GM18870 (cell line): ENCODE data around the gene EHMT1.
"Not testable (repeated sequence)": the region's sequence is repeated elsewhere in the genome, so short reads cannot be mapped to it uniquely, and the experiment has no call there.

ENCODE experiments used
- ATAC-seq: cut with Tn5 transposase; IDR thresholded peaks from one replicate; pipeline ENCODE4 v1.9.1; 2021; ENCODE audit warnings: moderate library complexity; ENCODE audit not compliant: unreplicated experiment

Gene EHMT1

DNA sequence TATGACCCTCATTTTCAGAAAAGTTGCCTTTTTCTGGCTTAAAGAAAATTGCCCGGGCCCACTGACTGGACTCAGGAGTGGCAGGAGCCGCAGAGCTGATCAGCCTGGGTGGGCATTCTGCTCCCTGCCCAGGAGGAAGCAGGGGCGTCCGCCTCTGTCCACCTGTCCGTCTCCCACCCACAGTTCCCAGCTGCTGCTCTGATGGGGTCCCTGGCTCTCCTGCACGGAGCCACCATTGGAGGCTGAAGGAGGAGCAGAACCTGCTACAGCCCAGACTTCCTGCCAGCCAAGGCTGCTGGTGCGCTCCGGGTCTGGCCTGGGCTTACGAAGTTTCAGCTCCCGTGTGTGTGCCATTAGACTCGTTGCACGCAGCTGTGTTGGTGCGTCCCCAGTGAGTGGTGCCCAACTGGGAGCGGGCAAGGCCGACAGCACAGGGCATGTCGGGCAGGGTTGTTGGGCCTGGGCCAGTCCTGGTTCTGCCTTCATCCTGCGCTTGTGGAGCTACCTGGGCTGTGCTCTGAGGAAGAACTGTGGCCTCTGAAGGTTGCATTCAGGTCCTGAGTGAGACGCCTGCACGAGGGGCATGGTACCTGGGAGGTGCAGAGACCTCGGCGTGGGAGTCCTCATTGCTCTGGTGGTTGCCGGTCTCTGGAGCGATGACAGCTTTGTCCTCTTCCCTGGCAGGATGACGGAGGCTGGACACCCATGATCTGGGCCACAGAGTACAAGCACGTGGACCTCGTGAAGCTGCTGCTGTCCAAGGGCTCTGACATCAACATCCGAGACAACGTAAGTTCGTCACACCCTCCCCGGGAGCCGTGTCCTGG lies 181.6 kb downstream of the EHMT1 start:
- no peak for ATAC-seq

DNA sequence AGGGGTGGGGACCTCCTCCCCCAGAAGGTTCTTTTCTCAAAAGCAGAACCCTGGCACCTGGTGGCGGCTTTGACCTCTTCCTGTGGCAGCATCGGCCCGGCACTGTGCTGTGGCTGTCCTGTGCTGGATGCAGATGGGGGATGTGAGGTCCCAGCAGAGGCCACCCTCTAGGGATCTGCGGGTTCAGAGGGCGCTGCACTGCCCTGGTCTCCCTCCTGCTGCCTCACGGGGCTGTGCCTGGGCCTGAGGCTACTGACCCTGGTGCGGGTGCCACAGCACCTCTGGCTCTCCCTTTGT lies 182.2 kb downstream of the EHMT1 start:
- ATAC-seq: no peak

DNA sequence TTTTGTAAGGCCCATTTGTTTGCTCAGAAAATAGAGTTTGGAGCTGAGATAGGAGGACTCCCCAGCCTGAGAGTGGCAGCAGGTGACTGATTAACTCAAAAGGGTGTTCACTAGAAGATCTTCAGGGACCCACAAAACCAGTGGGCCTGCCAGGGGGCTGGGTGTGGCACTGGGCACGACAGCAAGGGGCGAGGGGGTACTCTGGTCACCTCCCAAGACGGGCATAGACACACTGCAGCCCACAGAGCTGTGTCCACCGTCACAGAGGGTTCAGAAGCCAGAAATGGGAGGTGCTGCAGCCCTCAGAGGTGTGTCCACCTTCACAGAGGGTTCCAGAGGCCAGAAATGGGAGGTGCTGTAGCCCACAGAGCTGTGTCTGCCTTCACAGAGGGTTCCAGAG lies 183.2 kb downstream of the EHMT1 start:
- ATAC-seq: no peak

DNA sequence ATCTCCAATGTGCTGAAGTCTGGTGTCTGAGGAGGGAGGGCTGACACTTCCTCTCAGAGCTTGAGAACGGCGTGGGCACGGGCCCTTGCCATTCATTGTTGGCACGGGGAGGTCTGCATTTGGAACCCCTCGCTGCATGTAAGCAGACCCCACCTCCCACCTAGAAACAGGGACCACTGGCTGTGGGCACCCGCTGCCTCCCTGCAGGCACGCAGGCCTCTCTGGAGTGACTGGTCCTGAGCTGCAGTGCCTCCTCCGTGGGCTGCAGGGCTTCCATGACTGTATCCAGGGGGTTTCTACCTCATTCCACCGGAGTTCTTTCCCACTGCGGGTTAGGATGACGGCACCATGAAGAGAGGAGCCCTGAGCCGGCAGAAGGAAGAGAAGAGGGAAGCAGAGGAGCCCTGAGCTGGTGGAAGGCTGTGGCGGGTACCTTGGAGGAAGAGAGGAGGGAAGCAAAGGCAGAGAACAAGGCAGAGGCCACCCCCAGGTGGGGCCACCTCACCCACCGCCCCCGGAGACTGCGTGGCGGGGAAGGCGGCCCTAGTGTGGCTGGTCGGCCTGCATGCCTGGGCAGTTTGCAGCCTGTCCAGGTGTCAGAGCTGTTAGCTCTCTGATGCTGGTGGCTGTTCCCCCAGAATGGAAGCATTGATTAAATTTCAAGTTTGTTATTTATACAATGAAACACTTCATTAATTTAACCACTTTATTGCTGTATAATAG lies 183.9 kb downstream of the EHMT1 start:
- ATAC-seq: no peak

DNA sequence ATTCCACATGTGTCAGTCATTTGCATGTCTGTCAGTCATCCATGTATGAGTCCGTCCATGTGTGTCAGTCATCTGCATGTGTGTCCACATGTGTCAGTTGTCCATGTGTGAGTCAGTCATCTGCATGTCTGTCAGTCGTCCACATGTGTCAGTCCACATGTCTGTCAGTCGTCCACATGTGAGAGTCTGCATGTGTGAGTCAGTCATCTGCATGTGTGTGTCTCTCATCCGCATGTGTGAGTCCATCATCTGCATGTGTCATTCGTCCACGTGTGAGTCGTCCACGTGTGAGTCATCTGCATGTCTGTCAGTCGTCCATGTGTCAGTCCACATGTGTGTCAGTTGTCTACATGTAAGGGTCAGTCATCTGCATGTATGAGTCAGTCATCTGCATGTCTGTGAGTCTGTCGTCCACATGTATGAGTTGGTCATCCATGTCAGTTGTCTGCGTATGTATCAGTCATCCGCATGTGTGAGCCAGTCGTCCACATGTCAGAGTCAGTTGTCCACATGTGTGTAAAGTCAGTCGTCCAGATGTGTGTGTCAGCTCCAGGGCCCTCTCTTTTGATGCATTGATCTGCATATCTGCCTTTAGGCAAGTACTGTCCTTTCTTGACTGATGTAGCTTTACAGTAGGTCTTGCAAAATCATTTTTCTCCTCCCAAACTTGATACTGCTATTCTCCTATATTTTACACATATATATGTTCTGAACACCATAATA lies 186.3 kb downstream of the EHMT1 start:
- no peak for ATAC-seq

DNA sequence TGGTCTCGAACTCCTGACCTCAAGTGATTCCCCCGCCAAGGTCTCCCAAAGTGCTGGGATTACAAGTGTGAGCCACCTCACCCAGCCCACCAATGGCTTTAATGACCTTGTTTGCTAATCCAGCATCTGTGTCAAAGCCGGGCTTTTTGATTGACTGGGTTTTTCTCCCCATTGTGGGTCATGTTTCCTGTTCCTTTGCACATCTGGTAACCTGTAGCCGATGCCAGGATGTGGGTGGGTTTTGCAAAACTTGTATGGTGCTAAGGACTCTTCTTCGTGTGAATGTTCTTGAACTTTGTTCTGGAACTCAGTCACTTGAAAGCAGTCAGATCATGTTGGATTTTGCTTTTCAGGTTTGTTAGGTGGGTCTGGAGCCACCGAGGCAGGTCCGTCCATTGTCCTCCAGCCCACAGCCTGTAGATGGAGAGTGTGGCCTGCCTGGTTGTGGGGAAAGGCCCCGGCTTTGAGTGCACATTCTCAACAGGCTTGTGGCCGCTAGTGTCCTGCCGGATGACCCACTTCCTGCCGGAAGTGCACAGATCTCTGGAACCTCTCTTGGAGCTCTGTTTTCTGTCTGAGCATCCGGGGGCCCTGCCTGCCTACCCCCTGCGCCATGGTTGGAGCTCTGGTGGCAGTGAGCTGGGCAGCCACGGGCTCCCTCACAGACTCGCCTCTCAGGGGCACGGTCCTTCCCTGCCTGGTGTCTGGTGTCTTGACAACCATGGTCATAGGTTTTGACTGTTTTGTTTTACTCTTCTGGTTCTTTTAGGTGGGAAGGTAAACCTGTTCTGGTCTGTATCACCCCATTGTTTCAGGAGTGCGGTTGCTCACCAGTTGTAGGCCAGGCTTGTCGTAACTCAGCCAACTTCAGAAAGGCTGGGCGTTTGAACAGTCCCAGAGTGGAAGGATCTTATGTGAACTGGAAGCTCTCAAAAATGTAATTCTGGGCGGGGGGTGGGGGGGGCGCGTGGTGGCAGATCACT lies 189.2 kb downstream of the EHMT1 start:
- ATAC-seq: no peak

DNA sequence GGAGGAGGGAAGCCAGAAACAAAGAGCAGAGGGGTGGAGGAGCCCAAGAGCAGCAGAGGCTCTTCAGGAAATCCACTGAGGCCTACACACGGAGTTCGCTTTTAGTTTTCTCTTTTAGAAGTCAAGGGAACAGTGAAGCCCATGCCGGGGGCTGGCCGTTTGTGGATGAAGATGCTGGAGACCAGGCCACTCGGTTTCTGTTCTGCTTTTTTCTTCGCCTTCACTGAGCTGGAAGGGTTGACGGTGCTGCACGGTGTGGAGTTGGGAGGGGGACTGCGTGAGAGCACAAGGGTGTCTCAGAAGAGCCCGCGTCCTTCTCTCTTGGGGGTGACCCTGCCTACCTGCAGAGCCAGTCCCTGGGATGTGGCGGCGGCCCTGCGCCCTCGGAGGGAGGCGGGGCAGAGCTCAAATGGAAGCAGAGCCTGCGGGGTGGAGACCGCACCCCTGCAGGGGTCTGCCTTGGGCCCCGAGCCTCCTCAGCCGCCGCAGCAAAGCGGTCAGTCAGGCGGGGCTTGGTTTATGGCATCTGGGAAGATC lies 190.3 kb downstream of the EHMT1 start:
- no peak for ATAC-seq

DNA sequence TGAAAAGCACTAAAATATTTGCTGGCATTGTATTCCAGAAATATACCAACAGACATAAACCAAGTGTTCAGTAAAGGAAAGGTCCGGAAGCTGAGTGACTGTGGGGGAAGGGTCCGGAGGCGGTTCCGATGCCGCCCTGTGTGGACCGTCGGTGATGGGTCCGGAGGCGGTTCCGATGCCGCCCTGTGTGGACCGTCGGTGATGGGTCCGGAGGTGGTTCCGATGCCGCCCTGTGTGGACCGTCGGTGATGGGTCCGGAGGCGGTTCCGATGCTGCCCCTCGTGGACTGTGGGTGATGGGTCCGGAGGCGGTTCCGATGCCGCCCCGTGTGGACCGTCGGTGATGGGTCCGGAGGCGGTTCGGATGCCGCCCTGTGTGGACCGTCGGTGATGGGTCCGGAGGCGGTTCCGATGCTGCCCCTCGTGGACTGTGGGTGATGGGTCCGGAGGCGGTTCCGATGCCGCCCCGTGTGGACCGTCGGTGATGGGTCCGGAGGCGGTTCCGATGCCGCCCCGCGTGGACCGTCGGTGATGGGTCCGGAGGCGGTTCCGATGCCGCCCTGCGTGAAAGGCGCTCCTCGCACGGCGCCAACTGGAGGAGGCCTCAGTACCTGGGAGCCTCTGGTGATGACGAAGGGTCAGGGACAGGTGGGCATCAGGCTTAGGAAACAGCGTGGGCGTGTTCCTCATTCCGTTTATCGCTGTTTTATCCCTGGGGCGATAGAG lies 191.1 kb downstream of the EHMT1 start:
- ATAC-seq: not testable (repeated sequence)

DNA sequence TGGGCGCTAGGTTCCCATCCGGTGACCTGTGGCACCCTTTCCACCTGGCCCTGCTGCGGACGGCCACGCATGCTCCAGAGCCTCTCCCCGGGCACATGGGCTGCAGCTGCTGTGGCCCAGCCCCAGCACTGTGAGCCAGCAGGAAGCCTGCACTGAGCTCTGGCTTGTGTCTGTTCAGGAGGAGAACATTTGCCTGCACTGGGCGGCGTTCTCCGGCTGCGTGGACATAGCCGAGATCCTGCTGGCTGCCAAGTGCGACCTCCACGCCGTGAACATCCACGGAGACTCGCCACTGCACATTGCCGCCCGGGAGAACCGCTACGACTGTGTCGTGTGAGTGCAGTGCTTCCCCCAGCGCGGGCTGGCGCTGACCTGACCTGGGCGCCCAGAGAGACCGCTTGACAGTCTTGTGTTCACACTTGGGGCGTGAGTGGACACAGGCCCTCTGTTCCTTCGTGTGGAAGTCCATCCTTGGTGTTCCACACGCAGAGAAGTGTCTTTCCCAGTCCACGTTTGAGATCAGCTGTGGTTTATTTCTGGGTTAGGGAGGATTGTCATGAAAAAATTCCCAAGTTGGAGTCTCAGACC lies 192.6 kb downstream of the EHMT1 start:
- no peak for ATAC-seq

DNA sequence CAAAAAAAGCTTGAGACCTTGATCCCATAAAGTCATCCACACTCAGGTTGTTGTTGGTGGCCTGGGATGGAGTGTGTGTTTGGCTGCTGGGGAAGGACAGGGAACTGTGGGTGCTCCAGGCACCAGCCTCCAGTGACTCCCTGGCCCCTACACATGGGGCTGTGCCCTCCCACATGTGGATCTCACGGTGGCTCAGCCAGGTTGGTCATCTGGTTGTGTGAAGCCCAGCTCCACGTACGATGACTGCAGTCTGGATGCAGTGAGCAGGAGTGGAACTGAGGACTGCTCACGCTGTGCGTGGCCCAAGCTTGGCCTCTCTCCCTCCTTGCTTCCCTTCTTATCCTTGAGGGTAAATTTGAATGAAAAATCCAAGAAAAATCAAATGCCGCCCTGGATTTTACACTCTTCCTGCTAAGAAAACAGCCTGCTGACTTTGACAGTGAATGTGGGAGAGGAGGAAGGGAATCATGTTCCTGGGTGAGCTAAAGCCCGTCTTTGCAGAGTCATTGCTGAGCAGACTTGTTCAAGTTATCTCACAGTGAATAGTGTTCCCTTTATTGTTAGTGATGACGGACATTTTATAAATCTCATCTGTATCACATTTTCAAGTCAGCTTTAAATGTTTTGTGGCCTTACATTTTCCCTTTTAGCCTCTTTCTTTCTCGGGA lies 193.7 kb downstream of the EHMT1 start:
- ATAC-seq: no peak

DNA sequence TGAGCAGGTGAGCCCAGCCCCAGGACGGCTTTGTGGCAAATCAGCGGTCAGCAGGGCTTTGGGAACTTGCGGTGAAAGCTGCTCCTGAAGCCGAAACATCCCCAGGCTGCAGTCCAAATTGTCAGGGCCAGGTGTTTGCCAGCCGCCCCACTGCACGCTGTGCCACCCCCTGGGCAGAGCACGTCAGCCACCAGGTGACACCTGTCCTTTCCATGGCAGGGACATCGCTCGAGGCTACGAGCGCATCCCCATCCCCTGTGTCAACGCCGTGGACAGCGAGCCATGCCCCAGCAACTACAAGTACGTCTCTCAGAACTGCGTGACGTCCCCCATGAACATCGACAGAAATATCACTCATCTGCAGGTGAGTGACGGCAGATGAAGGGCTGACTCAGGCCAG lies 194.4 kb downstream of the EHMT1 start:
- ATAC-seq: no peak

DNA sequence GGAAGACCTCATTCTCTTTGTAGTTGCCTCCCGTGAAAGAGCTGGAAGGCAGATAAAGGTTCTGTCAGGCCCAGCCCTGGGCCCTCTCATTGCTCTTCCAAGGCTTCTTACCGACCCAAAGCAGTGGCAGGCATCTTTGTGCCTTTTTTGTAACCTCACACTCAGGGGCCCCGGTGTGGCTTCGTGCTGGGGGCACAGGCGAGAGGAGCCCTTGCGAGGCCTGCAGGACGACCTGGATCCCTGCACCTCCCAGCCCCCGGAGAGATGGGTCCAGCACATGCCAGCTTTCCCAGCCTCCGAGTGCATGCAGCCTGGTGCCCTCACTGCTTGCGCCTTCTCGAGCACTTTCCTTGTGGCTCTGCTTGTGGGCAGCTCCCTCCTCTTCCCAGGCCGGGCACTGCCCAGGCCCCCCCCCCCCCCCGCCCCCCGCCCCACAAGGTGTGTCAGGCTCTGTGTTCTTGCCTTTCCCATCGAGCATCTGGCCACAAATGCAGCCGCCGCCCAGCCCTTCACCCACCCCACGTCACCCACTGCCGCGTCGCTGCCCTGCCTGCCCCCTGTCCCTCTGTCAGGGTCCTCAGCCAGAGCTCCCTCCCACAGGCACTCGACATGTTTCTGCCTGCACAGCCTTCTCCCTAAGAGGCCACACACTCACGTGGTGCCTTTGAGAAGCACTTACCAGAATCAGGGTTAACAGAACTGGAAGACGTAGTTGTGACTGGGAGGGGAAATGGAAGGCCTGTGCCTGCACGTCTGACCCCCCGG lies 195.0 kb downstream of the EHMT1 start:
- ATAC-seq: no peak

DNA sequence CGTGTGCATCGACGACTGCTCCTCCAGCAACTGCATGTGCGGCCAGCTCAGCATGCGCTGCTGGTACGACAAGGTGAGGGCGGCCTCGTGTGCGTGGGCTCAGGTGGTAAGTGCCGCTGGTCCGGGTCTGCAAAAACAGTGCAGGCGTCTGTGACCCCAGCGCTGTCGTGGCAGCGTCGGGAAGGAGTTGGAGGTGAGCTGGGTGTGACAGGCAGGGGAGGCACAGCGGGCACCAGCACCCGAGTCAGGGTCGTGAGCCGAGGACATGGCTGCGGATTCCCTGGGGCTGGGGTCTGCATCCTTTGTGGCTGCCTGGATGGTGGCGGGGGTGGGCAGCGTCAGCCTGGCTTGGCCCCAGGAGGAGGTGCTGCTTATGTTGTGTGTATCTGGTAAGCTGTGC lies 195.6 kb downstream of the EHMT1 start:
- no peak for ATAC-seq

DNA sequence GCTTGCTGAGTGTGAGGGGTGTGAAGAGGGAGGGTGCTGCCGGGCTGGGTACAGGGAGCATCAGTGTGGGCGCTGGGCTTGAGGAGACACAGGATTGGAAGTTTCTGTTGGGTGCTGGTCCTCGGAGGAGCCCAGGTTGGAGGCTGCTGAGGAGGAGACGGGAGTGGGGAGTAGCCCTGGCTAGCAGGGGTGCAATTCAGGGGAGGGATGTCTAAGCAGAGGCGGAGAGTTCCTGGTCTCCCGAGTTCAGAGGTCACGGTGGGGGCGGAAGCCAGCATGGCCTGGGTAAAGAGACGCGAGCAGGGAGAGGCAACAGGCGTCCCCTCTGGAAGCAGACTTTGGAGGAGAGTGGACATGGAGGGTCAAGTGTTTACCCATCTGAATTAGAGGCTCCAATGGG lies 196.0 kb downstream of the EHMT1 start:
- ATAC-seq: no peak

DNA sequence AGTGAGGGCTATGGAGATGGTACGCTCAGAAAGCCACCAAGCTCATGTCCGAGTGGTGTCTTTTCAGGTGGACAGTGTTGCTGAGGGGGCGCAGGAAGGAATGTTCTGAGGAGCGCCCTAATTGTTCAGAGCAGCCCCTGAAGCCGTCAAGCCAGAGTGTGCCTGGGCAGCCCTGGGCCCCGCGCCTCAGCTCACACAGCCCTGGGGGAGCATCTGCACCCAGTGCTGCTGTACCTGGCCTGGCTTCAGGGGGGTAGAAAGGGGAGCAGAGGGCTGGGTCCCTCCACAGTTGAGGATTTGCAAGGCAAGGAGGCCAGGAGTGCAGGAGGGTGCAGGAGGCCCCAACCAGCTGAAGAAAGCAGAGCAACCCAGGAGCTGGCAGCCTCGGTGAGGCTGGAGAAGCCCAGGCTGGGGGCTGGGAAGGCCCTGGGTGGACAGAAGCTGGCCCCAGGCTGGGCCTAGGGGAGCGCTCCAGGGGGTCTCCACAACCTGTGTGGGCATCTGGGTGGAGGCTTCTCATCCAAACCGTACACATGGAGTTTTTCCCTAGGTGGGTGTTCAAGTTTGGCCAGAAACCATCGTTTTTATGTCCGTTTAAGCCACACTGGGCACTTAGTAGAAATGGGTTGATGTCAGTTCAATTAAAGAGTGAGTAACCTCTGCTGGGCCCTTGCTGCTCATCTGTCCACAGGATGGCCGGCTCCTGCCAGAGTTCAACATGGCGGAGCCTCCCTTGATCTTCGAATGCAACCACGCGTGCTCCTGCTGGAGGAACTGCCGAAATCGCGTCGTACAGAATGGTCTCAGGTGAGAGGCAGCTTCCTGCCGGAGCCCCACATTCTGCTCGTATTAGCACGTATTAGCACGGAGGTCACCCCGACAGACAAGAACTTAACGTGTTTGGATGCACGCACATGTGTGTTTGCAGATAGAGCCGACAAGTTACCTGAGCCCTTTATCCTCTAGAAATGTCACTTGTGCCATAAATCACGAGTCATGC lies 196.8 kb downstream of the EHMT1 start:
- ATAC-seq: no peak

DNA sequence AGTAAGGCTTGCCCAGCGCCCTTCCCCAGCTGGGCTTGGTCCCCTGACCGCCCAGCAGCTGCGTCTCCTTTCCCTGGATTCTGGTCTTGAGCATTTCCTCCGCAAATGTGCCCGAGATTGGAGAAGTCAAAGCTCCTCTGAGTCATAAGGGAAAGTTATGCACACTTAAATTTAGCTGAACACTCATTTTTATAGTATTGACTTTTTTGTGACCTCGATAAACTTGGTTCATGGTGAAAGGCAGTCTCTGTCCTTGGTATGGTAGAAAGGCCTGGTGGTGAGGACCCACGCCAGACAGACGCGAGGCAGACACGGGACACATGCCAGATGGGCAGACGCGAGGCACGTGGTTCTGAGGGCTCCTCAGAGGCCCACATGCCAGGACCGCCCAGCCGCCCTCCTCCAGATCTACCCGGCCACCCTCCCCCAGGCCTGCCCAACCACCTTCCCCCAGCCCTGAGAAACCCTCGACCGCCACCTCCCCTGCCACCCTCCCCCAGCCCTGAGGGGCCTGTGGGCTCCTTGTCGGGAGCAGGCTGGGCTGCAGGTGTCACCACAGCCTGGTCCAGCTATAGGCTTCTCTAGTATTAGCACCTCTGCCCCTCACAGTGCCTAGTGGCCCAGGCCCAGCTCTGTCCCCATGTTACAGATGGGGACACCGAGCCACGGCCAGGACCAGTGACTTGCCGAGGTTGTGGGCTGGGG lies 197.9 kb downstream of the EHMT1 start:
- no peak for ATAC-seq
